Measurements from ENCODE around the gene PDXK.

- TF ChIP-seq, protein P1, sequence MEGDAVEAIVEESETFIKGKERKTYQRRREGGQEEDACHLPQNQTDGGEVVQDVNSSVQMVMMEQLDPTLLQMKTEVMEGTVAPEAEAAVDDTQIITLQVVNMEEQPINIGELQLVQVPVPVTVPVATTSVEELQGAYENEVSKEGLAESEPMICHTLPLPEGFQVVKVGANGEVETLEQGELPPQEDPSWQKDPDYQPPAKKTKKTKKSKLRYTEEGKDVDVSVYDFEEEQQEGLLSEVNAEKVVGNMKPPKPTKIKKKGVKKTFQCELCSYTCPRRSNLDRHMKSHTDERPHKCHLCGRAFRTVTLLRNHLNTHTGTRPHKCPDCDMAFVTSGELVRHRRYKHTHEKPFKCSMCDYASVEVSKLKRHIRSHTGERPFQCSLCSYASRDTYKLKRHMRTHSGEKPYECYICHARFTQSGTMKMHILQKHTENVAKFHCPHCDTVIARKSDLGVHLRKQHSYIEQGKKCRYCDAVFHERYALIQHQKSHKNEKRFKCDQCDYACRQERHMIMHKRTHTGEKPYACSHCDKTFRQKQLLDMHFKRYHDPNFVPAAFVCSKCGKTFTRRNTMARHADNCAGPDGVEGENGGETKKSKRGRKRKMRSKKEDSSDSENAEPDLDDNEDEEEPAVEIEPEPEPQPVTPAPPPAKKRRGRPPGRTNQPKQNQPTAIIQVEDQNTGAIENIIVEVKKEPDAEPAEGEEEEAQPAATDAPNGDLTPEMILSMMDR (optimal IDR thresholded peaks at IDR 0.05 in 1 of 3, IDR thresholded peaks at IDR 0.05 in 1 of 3, conservative IDR thresholded peaks at IDR 0.05 in 1 of 3; ENCODE audit: extremely low read depth in 1 of 3, insufficient read depth in 2 of 3, low read length in 3 of 3), result no peak
- no peak for TF ChIP-seq EZH2 (IDR thresholded peaks at IDR 0.05; ENCODE audit: low read length)
Observed at GRCh38 chr21:43696214-43696613, 22.7 kb upstream of the PDXK start.
